Stimulated activated CD8-positive, alpha-beta memory T cell treated with anti-CD3 and anti-CD28 coated beads, Interleukin-12 subunit alpha, Interleukin-12 subunit beta, amount 100 ng/mL, for 4 hours (primary cell): ENCODE results near the gene HOXD3.

ENCODE experiments used
- DNase-seq: peaks from one replicate; pipeline ENCODE4 v3.0.0-alpha.2; 2020; ENCODE audit warnings: low read depth

HOXD3 gene

GRCh38 chr2:176121190-176122051 lies 35.7 kb upstream of the HOXD3 start:
- DNase-seq: no peak

GRCh38 chr2:176122052-176122682 lies 34.9 kb upstream of the HOXD3 start:
- DNase-seq: no peak

DNA sequence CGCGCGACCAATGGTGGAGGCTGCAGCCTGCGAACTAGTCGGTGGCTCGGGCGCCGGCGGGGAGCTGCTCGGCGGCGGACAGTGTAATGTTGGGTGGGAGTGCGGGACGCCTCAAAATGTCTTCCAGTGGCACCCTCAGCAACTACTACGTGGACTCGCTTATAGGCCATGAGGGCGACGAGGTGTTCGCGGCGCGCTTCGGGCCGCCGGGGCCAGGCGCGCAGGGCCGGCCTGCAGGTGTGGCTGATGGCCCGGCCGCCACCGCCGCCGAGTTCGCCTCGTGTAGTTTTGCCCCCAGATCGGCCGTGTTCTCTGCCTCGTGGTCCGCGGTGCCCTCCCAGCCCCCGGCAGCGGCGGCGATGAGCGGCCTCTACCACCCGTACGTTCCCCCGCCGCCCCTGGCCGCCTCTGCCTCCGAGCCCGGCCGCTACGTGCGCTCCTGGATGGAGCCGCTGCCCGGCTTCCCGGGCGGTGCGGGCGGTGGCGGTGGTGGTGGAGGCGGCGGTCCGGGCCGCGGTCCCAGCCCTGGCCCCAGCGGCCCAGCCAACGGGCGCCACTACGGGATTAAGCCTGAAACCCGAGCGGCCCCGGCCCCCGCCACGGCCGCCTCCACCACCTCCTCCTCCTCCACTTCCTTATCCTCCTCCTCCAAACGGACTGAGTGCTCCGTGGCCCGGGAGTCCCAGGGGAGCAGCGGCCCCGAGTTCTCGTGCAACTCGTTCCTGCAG lies 34.3 kb upstream of the HOXD3 start, which contains the start of gene HOXD9:
Gene HOXD9, plus strand, starts transcription at position 37 of the 728 bp plus-strand sequence. Its CDS starts 50 bp downstream, at position 87.
- no peak for DNase-seq

- no peak for DNase-seq
Observed at GRCh38 chr2:176123411-176124109, 33.5 kb upstream of the HOXD3 start.

DNA sequence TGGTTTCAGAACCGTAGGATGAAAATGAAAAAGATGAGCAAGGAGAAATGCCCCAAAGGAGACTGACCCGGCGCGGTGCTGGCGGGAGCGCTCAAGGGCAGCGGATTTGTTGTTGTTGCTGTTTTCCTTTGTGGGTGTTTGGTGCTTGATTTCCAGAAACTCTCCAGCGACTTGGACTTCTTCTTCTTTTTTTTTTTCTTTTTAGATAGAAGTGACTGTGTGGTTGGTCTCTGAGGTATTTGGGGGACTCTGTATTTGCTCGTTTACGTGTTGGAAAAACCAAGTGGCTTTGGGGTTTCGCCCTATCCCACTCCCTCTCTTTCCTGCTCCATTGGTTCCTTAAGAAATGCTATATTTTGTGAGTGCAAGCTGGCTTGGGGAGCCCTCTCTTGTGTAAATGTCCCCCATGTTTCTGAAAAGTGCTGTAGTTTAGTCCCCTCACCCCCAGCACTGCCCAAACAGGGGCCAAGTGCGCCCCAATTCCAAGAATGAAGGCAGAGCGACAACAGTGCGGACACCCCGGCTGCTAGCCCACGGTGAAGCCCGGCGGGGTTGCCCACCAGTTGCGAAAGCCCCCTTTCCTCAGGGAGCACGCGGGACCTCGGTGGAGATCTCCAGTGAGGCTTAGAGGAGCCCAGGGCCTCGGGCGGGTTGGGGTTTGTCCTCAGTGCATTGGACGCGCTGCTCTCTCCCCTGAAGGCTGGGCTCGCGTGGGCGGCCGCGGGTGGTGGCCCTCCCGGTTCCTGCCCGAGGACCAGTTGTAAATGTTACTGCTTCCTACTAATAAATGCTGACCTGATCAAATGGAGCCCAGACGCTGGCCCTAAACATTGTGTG lies 32.8 kb upstream of the HOXD3 start:
- no peak for DNase-seq

- no peak for DNase-seq
Observed at GRCh38 chr2:176124947-176125771, 31.9 kb upstream of the HOXD3 start.

DNA sequence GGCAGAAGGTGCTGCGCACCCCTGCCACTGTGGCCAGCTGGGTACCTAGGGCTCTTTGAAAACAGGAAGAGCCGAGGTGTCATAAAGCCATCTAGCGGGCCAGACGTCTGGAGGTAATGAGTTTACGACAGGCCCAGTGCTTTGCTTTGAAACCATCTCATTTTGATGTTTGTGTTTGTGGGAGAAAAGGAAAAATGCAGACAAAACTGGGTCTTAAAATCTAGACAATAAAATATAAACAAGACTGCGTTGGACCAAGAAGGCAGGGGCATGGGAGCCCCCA lies 31.4 kb upstream of the HOXD3 start:
- DNase-seq: no peak

GRCh38 chr2:176126929-176127773 lies 30.0 kb upstream of the HOXD3 start:
- DNase-seq: peak; percentile 25

- no peak for DNase-seq
Observed at GRCh38 chr2:176127774-176128072, 29.4 kb upstream of the HOXD3 start.

DNA sequence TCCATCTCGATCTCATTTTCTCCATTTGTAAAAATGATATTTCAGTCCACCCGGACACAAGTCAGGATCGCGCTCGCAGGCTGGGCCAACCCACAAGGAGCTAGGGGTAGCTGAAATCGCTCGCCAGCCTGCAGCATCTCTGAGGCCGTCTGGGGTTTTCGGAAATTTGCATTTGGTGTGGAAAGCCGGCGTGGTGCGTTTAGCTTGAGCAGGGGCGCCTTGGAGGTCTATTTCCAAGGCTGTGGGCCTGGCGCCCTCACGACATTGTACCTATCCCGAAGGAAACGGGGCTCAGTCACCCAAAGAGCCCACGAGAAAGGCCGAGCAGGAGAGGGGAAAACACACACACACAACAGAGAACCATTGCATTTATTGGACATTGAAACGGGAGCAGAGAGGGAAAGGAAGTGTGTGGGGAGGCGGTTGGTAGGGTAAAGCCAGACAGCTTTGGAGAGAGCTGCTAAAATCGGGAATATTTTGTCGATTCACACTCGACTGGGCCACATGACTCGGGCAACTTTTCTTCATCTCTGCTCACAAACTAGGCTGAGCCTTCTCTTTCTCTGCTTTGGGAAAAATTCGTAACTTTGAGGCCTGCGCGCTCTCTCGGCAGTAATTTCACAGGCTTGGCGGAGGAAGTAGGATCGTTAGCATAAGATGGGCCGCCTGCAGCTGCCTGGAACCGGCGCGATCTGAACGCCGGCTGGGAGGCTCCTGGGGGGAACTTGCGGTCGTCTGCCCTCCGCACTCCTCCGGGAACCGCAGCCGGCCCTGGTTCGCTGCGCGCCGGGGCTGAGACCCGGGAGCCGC lies 28.7 kb upstream of the HOXD3 start:
- no peak for DNase-seq

DNA sequence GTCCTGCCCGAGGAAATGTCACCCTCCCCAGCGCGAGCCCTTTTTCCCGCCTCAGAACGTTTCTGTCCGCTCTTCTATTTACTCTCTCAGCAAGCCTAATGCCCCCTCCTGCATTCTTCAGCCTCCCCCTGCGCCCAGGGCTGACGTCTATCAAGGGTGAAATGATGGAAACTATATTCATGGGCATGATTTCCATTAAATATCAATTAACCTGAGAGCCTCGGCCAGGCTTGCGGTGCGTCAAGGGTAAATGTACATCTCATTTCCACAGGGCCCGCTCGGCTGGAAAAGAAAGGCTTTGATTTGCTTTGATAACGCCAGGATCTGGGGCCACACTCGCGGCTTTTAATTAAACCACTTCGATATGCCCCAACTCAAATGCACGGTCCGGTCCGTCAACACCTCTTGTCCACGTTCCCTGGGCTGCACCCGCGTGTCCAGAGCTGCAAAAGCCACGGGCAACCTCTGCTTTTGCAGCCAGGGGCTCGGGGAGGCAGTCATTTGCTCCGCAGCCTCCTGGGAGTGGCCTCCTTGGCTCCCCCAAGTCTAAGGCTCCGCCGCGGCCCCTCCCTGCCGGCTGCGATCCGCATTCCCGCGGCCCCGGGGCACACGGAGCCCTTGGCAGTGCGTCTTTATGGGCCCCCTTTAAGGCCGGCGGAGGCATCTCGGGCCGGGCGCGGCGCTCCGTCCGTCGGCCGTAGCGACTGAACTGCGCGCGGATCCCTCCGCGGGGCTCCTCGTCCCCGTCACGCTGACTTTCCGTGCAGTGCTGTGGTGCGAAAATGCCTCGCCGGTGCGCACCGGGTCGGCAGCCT lies 27.9 kb upstream of the HOXD3 start, which contains the start of gene HOXD8:
Gene HOXD8, plus strand, starts transcription at position 724 of the 815 bp plus-strand sequence. CDS start 662 bp downstream, outside the sequence.
- DNase-seq: no peak

- no peak for DNase-seq
Observed at GRCh38 chr2:176129813-176130146, 27.3 kb upstream of the HOXD3 start.

DNA sequence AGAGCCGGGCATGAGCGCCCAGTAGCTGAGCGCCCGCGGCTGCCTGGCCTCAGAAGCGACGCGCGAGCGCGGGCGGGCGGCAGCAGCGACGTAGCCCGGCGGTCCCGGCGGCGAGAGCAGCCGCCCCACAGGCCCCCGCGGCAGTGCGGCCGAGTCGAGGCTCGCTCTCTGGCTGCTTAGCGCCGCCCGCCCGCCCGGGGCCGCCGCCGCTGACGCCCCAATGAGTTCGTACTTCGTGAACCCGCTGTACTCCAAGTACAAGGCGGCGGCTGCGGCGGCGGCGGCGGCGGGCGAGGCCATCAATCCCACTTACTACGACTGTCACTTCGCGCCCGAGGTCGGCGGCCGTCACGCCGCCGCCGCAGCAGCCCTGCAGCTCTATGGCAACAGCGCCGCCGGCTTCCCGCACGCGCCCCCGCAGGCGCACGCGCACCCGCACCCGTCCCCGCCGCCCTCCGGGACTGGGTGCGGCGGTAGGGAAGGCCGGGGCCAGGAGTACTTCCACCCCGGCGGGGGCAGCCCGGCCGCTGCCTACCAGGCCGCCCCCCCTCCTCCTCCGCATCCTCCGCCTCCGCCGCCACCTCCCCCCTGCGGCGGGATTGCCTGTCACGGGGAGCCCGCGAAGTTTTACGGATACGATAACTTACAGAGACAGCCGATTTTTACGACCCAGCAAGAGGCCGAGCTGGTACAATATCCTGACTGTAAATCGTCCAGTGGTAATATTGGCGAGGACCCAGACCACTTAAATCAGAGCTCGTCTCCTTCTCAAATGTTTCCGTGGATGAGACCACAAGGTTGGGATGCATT lies 26.8 kb upstream of the HOXD3 start:
- no peak for DNase-seq

DNA sequence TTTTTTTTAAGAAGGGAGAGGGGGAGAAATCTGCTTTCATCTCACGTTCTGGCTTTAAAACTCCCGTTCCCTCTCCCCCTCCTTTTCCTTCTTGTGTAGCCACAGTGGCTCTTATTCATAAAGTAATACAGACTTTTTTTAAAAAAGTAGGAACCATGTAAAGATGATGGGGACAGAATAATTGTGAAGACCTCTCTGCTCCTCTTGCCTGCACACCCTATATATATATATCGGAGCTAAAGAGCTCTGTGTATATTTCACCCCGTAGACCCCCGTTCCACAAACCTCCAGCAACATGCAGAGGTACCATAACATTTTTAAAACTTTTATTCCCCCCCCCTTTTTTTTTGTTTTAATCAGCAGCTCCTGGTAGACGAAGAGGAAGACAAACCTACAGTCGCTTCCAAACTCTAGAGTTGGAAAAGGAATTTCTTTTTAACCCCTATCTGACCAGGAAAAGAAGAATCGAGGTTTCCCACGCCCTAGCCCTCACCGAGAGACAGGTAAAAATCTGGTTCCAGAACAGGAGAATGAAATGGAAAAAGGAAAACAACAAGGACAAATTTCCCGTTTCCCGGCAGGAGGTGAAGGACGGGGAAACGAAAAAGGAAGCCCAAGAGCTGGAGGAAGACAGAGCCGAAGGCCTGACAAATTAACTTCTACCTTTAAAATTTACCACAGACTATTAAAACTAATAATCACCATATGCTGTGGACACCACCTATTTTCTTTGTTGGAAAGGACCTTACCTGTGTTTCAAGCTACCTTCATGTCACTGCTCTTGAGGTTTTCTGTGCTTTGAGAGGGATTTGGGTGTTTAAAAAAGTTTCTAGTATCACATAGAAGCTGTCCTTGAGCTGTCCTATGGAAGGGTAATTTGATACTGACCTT lies 25.9 kb upstream of the HOXD3 start:
- no peak for DNase-seq

- no peak for DNase-seq
Observed at GRCh38 chr2:176131848-176132158, 25.3 kb upstream of the HOXD3 start.
